Iris pigment epithelial cell (primary cell): ENCODE data around the gene CXCL5.

Experiments
- DNase-seq: peaks from one replicate; pipeline ENCODE4 v3.0.0-alpha.2; 2011; ENCODE audit warnings: low read depth

The CXCL5 gene

DNA sequence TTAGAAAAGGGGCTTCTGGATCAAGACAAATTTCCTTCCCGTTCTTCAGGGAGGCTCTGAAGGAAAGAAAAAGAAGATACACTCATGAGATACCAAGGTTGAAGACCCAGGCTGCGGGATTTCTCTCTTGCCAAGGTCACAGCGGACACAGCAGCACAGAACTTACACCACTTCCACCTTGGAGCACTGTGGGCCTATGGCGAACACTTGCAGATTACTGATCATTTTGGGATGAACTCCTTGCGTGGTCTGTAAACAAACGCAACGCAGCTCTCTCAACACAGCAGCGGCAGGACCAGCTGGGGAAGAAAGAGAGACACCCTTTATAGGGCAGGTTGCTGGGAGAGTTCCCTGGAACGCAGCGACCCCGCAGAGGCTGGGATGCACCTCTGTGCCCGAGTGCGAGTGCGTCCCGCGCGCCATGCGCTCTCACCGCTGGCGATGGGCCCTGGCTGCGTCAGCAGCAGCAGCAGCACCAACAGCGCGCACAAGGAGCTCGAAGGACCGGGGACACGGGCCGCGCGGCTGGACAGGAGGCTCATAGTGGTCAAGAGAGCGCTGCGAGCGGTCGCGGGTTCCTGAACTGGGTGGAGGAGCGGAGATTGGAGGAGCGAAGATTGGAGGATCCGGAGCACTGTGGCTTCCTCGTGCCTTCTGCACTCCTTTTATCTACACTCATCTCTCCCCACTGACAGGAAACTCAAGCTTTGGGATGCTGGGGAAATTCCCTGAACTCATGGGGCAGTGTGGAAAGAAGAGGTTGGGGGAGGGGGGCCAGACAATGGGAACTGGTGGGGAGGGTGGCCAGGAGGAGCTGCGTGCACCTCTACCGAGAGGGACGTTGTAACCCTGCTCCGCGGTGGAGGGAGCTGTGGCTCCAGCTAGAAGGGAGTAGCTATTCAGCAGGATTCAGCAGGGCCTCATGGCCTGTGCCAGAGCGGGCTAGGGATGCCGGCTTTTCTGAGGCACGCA lies at the start of gene CXCL5:
Gene CXCL5, minus strand, starts transcription at position 638 of the 972 bp plus-strand sequence. Its CDS starts 96 bp downstream, at position 542.
- DNase-seq, result peak; percentile 74

DNA sequence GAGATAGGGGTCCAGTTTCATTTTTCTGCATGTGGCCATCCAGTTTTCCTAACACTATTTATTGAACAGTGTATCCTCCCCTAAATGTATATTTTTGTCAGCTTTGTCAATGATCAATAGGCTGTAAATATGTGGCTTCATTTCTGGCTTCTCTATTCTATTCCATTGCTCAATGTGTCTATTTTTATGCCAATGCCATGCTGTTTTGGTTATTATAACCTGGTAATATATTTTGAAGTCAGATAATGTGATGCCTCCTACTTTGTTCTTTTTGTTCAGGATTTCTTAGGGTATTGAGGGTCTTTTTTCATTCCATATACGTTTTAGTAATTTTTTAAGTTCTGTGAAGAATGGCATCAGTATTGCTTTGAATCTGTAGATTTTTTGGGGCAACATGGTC lies 48.7 kb upstream of the CXCL5 start:
- DNase-seq, result no peak

DNA sequence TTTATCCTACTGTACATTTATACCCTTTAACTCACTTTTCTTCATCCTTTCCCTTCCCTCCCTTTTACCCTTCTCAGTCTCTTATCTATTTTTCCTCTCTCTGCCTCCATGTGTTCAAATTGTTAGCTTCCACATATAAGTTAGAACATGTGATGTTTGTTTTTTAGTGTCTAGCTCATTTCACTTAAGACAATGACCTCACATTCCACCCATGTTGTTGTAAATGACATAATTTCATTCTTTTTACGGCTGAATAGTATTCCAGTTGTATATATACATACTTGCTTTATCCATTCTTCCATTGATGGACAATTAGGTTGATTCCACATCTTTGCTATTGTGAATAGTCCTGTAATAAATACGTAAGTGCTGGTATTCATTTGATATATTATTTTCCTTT lies 47.3 kb upstream of the CXCL5 start:
- no peak for DNase-seq

DNA sequence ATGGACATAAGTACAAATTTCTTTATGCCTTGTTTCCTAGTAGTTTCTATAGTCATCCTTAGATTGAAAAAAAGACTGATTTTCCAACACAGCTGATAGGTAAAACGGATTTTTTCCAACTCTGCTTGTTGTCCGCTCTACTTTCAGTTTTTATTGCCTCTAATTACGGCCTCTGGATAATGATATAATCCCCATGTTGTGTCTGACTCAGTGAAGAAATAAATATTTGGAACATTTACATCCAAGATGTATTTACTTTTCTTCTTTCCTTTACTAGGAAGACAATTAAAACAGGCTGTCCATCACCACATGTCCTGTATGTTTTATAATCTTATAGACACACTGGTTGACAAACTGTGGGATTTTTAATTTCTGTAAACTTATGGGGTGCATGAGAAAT lies 46.8 kb upstream of the CXCL5 start:
- DNase-seq, result no peak

DNA sequence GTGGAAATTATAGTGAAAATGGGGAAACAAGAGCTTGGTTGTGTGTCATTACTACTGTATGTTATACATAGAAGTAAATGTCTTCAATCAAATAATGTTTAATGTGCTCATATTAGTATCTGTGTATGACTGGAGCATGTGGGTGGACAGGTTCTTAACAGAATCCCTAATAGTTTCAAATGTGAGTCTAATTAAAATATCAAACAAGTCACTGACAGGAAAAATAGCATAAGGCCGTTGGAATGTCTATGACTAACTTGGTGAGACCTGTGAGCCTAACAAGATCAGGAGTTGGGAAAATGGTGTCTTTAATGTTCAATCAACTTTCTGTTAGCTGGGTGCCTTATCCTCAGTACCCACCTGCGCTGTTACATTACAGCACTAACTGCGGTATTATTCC lies 46.2 kb upstream of the CXCL5 start:
- peak; percentile 73 for DNase-seq

DNA sequence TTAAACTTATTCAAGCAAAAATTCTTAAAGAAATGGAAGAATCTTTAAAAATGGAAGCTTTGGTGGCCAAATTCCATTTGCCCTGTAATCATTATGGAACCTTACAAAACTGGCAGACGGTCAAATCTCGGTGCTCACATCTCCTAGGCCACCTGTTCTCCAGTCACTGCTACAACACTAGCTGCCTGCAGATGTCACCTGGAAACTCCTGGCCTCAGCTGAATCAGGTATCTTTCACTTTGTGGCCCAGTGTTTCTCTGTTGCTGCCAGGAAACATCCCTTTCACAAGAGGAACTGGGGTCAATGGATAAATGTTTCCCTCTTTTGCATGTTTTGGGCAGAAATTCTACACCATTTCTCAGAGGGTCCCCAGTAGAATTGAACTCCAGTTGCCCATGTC lies 44.2 kb upstream of the CXCL5 start:
- DNase-seq, result no peak

DNA sequence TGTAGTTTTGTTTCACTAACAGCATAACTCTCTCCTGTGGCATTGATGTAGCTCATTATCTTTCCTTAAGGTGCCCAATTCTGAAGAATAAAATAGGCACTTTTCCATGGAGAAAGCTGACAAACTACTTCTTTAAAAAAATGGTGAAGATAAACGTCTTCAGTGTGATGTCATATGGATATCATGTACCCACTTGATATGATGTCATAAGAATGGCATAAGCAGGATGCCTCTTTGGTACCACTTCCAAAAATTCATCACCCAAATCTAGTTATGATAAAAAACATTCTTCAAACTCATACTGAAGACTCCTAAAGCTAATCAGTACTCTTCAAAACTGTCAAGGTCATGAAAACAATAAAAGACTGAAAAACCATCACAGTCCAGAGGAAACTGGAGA lies 42.9 kb upstream of the CXCL5 start:
- DNase-seq, result no peak

DNA sequence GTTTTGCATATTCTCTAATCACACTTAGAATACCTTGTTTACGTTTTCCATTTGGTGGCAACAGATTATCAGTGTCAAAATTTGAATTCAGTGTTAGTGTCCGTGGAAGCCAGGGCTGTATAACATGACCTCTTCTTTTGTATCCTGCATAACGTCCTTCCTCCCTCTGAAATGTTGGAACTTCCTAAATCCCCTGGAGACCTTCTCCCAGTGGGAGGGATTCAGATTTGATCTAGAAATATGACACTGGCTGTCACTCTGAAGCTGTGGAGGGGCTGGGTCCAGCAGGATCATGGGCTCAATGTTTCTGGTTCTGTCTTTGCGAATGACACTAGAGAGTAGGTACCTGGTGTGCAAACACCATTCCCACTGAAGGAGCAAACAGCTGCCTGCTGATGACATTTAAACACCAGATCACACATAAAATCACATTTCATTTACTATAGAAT lies 40.9 kb upstream of the CXCL5 start:
- DNase-seq, result no peak

DNA sequence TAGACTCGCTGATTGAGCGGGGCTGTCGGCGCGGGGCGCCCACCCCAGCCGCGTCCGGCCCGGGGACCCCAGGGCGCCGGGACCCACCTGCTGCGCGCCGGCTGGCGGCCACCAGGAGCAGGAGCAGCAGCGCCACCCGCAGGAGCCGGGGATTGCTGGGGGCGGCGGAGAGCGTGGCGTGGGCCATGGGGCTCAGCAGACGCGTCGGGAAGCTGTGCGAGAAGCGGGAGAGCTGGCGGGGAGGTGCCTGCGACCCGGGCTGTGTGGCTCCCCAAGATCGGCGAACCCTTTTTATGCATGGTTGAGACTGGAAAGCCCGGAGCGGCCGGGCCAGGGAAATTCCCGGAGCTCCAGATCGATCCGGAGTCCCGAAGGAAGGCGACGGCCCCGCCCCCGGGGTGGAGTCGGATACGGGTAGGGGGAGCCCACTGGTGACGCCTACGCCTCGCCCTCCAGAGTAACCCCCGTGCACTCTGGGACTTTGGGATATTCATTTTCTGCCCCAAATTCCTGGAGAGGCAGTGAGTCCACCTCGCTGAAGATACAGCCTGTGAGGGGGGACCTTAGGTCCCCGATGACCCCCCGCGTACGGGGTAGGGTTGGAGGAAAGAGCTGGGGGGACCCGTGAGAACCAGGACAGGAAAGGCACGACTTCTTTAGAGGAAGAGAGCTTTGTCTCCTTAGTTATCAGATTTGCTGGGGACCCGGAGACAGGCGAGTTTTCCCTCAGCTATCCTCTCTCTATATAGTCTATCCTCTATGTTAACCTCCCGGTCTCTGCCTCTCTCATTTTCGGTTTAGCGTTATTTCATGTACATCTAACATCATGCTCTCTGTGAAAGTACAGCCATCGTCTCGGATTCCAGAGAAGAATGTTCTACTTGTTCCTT lies 40.2 kb upstream of the CXCL5 start, which contains the start of gene CXCL3:
Gene CXCL3, minus strand, starts transcription at position 265 of the 890 bp plus-strand sequence. Its CDS starts 78 bp downstream, at position 187.
- DNase-seq, result peak; percentile 63

DNA sequence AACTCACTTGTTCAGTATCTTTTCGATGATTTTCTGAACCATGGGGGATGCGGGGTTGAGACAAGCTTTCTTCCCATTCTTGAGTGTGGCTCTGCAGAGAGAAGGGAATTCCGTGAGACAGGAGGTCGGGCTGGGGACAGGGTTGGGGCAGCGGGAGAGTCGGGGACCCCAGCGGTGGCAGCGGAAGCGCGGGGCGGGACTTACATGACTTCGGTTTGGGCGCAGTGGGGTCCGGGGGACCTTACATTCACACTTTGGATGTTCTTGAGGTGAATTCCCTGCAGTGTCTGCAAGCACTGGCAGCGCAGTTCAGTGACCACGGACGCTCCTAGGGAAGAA lies 39.6 kb upstream of the CXCL5 start:
- DNase-seq, result no peak

DNA sequence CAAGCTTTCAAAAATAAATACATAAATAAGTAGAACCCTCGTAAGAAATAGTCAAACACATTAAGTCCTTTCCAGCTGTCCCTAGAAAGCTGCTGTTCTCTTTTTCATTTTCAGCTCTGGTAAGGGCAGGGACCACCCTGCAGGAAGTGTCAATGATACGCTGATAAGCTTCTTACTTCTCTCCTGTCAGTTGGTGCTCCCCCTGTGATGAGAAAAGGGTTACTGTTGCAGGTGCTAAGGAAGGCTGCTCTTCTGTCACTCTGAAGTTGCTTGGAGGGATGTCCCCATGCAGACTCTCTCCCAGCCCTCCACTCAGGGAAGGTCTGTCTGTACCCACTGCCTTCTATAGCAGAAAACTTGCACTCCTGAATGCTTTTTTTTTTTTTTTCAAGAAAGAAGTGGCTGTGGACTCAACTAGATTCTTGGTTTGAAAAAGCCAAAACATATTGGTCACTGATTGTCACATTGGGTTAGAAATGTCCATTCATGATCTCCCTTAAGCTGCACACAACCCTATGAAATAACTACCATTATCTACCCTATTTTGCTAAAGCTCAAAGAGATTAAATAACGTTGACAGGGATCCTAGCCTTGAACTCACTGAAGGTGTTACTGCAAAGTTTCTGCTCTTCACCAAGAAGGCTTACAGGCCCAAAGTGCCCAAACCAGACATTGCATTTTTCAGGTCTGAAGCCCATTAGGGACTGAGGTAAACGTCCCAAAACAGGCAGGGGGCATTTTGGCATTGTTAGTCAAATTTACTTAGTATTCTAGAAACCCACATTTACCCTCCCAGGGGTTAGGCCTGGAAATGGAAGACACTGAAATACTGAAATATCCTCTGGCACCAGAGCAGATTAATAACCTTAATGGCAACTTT lies 38.8 kb upstream of the CXCL5 start:
- peak; percentile 5 for DNase-seq

DNA sequence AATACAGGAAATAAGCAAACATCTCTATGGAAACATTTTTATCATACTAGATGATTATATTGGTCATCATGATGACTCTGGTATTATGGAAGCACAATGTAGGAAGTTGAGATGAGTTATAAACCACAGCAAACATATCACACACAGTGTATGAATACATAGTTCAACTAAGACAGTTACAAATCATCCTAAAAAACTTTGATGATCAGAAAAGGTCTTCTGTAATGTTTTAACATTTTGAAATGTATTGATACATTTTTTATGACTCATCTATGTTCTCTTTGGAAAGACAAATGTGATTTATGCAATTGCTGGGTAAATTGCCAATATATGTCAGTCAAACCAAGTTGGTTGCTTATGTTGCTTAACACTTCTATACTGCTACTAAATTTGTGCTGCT lies 35.3 kb upstream of the CXCL5 start:
- peak; percentile 69 for DNase-seq

DNA sequence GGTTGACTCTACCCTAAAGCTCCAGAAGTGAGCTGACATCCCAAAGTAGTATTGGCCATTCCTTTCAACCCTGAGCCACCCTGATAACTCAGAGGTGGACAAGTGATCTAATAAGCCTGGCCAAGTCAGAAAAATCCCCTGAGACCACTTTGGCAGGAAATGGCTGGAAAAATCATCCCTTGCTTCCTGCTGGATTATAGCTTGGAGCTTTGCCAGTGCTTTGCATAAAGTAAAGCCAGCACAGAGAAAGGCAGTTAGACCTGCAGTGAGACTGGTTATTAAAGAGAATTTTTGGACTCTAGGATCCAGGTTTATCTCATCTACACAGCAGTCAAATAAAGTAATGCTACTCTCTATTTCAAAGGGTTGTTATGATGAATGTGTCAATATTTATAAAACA lies 33.6 kb upstream of the CXCL5 start:
- peak; percentile 14 for DNase-seq

DNA sequence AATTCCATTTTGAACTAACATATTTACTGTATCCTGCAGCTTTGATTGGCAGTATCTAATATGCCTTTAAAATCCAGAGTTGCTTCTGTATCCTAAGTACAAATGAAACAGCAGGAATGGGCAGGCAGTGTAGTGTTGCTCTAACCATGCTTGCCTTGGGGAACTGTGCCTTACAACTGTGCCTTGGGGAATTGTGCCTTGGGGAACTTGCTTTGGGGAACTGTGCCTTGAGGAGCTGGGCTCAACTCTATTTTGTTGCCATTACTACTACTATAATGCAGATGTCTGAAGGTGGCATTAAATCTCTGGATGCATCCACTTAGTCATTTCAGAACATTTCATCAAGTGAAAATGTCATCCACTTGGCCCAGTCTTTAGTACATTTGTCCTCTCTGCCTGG lies 33.1 kb upstream of the CXCL5 start:
- no peak for DNase-seq

DNA sequence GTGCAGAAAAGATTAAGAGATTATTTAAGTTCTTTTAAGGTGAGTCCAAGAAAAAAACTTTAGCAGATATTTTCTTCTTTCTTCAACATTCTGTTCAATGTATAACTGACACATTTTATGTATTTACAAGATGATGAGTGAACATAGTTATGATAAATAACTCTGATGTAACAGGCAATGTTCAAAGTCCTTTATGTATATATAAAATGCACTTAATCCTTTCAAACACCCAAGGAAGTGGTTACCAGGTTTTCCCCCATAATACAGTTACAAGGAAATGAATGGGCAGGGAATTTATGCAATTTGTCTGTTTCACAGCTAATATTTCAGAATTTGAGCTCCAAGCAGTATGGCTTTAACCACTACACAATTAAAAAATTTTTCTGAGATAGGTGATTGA lies 31.8 kb upstream of the CXCL5 start:
- DNase-seq, result no peak

DNA sequence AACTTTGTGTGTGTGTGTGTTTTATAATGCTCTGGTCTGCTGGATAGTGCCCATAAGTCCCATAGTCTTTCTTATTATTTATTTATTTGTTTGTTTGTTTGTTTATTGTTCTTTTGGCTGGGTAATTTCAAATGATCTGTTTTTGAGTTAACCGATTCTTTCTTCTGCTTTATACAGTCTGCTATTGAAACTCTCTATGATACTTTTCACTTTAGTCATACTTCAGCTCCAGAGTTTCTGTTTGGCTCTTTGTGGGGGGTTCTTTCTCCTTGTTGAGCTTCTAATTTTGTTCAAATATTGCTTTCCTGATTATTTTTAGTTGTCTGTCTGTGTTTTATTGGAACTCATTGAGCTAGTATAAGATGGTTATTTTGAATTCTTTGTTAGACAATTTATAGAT lies 30.0 kb upstream of the CXCL5 start:
- no peak for DNase-seq

DNA sequence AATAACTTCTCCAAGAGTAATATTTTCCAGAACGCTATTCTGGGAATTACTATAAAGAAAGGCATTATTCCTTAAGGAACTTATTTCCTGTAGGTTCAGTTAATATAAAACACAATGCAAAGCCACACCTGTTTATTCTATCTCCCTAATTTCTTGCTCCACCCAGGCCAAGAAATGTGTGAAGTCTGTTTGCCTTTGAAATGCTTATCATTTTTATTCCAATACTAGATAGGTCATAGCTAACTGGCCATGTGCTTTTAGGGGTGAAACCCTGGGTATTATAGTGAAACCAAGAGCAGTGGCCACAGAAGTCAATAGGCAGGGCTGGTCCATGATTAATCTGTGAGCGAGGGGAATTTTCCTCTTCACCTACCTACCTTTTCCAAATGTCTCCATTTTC lies 25.2 kb upstream of the CXCL5 start:
- no peak for DNase-seq

DNA sequence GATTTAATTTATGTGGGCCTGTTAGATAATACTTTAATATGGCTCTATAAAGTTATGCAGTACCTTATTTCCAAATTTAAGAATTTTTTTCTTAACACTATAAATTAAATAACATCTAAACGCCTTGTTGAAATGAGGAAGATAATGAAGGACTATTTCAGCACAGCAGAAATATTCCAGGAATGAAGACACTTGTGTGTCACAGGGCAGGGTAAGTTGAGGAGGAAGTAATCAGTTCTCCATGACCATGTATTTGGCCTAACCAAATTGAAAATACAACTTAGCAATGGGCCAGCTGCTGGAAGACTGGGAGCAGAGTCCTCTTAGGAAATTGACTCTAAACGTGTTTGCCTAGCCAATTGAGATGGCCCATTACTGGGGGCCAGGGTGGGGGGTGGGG lies 23.1 kb upstream of the CXCL5 start:
- DNase-seq, result peak; percentile 15

DNA sequence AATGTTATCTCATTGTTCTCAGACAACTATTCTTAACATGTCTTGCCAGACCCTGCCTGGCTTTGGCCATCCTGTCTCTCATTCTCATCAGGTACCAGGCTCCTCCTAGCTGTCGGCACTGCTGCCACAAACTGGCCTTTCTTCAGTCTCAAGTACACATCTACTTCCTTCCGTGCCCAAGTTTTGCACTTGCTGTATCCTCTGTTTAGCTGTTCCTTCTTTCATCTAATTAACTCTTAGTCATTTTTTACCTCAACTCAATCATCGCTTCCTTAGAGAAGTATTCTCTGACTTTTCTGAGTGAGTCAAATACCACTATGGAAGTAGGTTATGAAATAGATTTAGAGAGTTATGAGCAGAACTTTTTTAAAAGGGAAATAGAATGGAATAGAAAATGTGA lies 20.3 kb upstream of the CXCL5 start:
- peak; percentile 51 for DNase-seq

DNA sequence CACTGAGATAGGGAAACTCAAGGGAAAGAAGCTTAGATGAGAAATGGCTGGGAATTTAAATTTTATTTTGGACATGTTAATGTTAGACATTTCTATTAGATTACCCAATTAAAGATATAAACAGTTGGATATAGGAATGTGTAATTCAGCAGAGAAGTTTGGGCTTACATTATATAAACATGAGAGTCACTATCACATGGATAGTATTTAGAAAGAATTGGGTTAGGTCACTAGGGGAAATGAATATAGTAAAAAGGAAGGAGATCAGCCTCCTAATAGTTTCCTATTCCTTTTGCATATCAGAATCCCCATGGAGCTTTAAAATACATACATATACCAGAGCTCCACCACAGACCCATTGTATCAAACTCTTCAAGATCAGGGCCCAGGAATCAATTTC lies 19.6 kb upstream of the CXCL5 start:
- peak; percentile 42 for DNase-seq

DNA sequence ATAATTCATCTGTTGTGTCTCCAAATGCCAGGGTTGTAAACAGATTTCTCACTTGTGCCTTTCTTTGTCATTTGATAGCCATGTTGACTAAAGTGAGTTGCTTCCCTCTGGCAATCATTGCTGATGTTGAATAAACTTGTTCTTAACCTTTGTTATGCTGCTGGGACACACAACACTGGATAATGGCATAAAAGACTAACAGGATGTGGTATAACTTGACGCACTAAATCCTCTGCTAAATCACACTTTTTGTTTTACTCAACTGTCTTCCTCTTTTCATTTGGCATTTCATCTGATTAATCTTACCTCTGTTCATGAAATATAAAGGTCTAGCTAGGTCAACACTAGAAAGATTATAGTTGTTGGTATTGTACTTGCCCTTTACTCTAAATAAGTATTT lies 17.6 kb upstream of the CXCL5 start:
- peak; percentile 84 for DNase-seq
